ENCODE results near the gene ATP2B2. TPM values are rescaled to one million over a fixed set of nuclear protein-coding genes. Genes with fewer than 3 reads are reported as not detected.
"Not testable (repeated sequence)": the region's sequence is repeated elsewhere in the genome, so short reads cannot be mapped to it uniquely, and the experiment has no call there.

ATP2B2 gene
- total RNA-seq, 1 donor from 2014 or later, result 0.42 TPM

DNA sequence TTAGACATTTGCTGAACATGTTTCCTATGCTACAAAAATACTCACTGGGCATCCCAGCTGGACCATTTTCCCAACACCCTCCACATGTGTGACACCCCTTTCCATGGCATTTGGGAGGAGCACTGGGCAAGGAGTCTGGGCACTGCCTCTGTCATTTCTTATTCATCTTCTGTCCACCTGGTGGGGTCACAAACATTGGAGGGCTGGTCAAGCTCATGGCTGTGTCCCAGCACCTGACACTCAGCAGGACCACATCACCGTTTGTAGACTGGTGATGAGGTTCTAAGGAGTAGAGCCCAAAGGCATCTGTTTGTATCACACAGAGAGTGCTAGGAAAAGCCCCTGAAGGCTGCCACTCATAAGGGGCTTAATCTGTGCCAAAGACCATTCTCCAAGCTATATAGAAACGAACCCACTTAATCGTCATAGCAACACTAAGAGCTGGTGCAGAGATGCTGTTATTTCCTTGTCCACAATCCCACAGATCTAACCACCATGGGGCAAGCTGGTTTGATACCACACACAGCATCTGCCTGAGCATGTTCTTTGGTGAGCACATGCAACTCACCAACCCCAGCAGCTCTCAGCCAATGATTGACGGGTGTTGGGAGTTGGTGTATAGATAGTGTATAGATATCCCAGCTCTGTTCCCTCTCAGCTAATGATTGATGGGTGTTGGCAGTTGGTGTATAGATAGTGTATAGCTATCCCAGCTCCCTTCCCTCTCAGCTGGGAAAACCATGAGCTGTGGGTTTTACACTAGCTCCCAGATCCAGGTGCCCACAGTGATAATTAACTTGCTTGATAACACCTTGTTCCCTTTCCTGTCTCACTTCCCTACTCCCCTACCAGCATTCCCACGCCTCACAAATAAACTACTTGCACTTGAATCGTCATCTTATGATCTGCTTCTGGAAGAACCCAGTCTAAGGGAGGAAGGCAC is 42.7 kb upstream of the ATP2B2 start:
- Mint-ChIP-seq H3K27me3 (ENCODE audit: low read depth) (no peaks in the 10 kb centered on the region), H3K36me3 (ENCODE audit: low read depth) (peaks cover under 1% of the 10 kb centered on the region), H3K4me1 (peaks cover 50% of the 10 kb centered on the region), H3K9me3 (peaks cover under 1% of the 10 kb centered on the region), H3K27ac (ENCODE audit: unreplicated experiment) (no peak overlapping the region), H3K4me3 (no peak overlapping the region)
- TF ChIP-seq, protein P1, sequence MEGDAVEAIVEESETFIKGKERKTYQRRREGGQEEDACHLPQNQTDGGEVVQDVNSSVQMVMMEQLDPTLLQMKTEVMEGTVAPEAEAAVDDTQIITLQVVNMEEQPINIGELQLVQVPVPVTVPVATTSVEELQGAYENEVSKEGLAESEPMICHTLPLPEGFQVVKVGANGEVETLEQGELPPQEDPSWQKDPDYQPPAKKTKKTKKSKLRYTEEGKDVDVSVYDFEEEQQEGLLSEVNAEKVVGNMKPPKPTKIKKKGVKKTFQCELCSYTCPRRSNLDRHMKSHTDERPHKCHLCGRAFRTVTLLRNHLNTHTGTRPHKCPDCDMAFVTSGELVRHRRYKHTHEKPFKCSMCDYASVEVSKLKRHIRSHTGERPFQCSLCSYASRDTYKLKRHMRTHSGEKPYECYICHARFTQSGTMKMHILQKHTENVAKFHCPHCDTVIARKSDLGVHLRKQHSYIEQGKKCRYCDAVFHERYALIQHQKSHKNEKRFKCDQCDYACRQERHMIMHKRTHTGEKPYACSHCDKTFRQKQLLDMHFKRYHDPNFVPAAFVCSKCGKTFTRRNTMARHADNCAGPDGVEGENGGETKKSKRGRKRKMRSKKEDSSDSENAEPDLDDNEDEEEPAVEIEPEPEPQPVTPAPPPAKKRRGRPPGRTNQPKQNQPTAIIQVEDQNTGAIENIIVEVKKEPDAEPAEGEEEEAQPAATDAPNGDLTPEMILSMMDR (conservative IDR thresholded peaks at IDR 0.05), result no peak
- no peak for DNase-seq (ENCODE audit: low read depth, low spot score)

DNA sequence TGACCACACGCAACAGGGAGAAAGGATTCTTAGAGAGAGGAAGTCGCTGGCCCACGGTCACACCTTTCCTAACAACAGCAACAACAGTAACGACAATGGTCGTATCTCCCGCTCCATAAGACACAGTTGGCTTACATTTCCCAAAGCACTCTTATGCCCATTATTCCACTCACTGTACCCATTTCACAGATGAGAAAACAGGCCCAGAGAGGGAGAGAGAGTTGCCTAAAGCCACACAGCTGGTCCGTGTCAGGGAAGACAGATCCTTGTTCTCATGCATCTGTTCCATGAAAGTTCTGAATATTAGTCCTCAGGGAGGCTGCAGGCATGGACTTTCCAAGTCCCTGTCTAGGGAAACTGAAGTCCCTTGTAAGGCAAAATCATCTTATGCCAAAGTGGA is 42.0 kb upstream of the ATP2B2 start:
- Mint-ChIP-seq H3K4me3 (no peak overlapping the region), H3K27ac (ENCODE audit: unreplicated experiment) (no peak overlapping the region), H3K9me3 (peaks cover 5% of the 10 kb centered on the region), H3K27me3 (ENCODE audit: low read depth) (peaks cover 3% of the 10 kb centered on the region), H3K4me1 (peaks cover 43% of the 10 kb centered on the region), H3K36me3 (ENCODE audit: low read depth) (peaks cover 5% of the 10 kb centered on the region)
- TF ChIP-seq, protein P1 (conservative IDR thresholded peaks at IDR 0.05), result no peak
- DNase-seq (ENCODE audit: low read depth, low spot score), result no peak

DNA sequence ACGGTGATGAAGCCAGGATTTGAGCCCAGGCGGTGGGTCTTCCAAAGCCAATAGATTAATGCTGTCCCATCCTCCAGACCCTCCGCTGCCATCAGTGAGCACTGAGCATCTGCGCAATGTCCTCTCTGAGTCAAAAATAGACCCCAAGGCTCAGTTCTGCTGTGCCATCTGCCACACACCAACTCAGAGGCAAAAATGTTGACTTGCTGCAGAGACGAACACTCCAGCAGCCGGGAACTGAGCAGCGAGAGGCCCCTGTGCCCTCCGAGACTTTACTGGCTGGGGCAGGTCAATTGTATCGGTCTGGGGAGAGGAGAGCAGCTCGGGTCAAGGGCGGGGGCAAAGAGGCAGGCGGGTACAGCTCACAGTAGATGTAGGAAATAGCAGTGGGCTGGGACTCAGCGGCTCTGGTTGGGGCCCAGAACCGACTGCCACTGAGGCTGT is 41.5 kb upstream of the ATP2B2 start:
- no peak for DNase-seq (ENCODE audit: low read depth, low spot score)
- H3K27ac Mint-ChIP-seq (ENCODE audit: unreplicated experiment), result peak overlapping the region; percentile 70
- TF ChIP-seq, protein P1 (conservative IDR thresholded peaks at IDR 0.05), result no peak
- no peak overlapping the region for H3K4me3 Mint-ChIP-seq
- peaks cover 5% of the 10 kb centered on the region for H3K36me3 Mint-ChIP-seq (ENCODE audit: low read depth)
- peaks cover 3% of the 10 kb centered on the region for H3K27me3 Mint-ChIP-seq (ENCODE audit: low read depth)
- peaks cover 5% of the 10 kb centered on the region for H3K9me3 Mint-ChIP-seq
- H3K4me1 Mint-ChIP-seq, result peaks cover 41% of the 10 kb centered on the region

DNA sequence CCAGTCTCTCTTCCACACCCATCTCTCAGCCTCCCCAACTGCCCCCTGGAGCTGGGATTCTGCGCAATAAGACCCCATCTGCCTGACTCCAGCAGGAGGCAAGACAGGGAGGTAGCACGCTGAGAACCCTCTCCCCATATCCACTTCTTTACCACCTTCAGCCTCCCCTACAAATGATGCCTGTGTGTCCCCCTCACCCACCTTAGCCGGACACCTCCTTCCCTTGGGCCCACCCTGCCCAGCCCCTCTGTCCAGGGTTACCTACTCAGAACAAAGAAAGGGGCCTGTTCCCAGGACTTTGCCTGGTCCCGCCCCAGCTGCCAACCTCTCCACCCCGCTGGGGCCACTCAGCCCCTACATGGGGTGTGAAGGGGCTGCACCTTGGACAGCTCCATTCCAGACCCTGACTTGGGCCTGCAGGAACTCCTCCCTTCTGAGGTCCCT is 40.8 kb upstream of the ATP2B2 start:
- DNase-seq (ENCODE audit: low read depth, low spot score), result no peak
- peaks cover 5% of the 10 kb centered on the region for H3K36me3 Mint-ChIP-seq (ENCODE audit: low read depth)
- H3K9me3 Mint-ChIP-seq, result peaks cover 10% of the 10 kb centered on the region
- no peak overlapping the region for H3K4me3 Mint-ChIP-seq
- TF ChIP-seq, protein P1 (conservative IDR thresholded peaks at IDR 0.05), result no peak
- H3K4me1 Mint-ChIP-seq, result peaks cover 34% of the 10 kb centered on the region
- no peak overlapping the region for H3K27ac Mint-ChIP-seq (ENCODE audit: unreplicated experiment)
- H3K27me3 Mint-ChIP-seq (ENCODE audit: low read depth), result peaks cover 3% of the 10 kb centered on the region

DNA sequence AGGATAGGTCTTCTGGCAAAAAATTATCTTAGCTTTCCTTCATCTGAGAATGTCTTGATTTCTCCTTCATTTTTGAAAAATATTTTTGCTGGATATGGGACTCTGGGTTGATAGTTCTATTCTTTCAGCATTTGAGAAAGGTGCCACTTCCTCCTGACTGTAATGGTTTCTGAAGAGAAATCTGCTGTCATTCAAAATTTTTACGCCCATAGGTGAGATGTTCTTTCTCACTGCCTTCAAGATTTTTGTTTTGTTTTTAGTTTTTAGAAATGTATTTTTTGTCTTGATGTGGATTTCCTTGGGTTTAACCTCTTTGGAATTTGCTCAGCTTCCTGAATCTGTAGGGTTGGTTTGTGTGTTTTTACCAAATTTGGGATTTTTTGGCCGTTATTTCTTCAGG is 37.1 kb upstream of the ATP2B2 start:
- Mint-ChIP-seq H3K4me1 (peaks cover 9% of the 10 kb centered on the region), H3K27ac (ENCODE audit: unreplicated experiment) (no peak overlapping the region), H3K36me3 (ENCODE audit: low read depth) (peaks cover 10% of the 10 kb centered on the region), H3K4me3 (no peak overlapping the region), H3K9me3 (peaks cover 20% of the 10 kb centered on the region), H3K27me3 (ENCODE audit: low read depth) (peaks cover 21% of the 10 kb centered on the region)
- TF ChIP-seq, protein P1 (conservative IDR thresholded peaks at IDR 0.05), result no peak
- DNase-seq (ENCODE audit: low read depth, low spot score), result no peak

DNA sequence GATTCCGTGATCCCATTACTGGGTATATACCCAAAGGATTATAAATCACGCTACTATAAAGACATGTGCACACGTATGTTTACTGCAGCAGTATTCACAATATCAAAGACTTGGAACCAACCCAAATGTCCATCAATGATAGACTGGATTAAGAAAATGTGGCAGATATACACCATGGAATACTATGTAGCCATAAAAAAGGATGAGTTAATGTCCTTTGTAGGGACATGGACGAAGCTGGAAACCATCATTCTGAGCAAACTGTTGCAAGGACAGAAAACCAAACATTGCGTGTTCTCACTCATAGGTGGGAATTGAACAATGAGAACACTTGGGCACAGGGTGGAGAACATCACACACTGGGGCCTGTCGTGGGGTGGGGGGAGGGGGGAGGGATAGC is 35.0 kb upstream of the ATP2B2 start:
- Mint-ChIP-seq H3K9me3 (peaks cover 20% of the 10 kb centered on the region), H3K27me3 (ENCODE audit: low read depth) (peaks cover 25% of the 10 kb centered on the region), H3K36me3 (ENCODE audit: low read depth) (peaks cover 10% of the 10 kb centered on the region)
- H3K27ac Mint-ChIP-seq (ENCODE audit: unreplicated experiment); DNase-seq (ENCODE audit: low read depth, low spot score); H3K4me1 Mint-ChIP-seq; H3K4me3 Mint-ChIP-seq: not testable (repeated sequence)

Data from neural crest cell (in vitro differentiated cells).